Cardiac fibroblast (primary cell): Measurements from ENCODE around the gene ANXA4.

Experiments used
- DNase-seq, 2 donors: peaks; one replicate each; pipeline versions ENCODE4 v3.0.0 to v3.0.0-alpha.2; 2010; ENCODE audit warnings: low read depth in 2 of 2
- H3K4me3 ChIP-seq, 2 donors: replicated peaks in 1 of 2; 1 replicate in 1 of 2; 2 replicates in 1 of 2; pipeline ENCODE4 v1.5.1; 2011; ENCODE audit warnings: low read depth in 2 of 2, low read length in 2 of 2, mild to moderate bottlenecking in 2 of 2, moderate library complexity in 1 of 2
- TF ChIP-seq, protein P1 (sequence below): IDR thresholded peaks from one replicate; pipeline ENCODE4 v1.5.1; 2011; ENCODE audit warnings: low read depth, mild to moderate bottlenecking, low read length, inconsistent platforms

The ANXA4 gene

DNA sequence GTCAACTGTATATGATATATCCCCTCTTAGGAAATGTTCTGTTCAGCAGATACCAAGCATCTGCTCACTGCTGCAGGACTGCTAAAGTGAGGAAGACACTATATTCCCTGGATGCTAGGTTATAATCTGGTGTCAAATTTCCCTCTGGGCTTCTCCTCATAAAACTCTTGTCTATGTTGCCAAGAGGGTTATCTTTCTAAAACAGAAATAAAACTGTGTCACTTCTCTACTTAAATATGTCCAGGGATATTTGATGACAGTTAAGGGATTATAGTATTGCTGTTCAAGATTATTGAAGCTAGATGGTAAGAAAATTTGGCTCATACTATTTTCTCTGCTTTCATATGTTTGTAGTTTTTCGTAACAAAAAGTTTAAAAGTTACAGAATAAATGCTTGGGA, 121.4 kb downstream of the ANXA4 start:
- no peak for DNase-seq
- no peak overlapping the region for H3K4me3 ChIP-seq
- TF ChIP-seq, protein P1, sequence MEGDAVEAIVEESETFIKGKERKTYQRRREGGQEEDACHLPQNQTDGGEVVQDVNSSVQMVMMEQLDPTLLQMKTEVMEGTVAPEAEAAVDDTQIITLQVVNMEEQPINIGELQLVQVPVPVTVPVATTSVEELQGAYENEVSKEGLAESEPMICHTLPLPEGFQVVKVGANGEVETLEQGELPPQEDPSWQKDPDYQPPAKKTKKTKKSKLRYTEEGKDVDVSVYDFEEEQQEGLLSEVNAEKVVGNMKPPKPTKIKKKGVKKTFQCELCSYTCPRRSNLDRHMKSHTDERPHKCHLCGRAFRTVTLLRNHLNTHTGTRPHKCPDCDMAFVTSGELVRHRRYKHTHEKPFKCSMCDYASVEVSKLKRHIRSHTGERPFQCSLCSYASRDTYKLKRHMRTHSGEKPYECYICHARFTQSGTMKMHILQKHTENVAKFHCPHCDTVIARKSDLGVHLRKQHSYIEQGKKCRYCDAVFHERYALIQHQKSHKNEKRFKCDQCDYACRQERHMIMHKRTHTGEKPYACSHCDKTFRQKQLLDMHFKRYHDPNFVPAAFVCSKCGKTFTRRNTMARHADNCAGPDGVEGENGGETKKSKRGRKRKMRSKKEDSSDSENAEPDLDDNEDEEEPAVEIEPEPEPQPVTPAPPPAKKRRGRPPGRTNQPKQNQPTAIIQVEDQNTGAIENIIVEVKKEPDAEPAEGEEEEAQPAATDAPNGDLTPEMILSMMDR = no peak
